GM19025 (cell line): ENCODE results near the gene TLE3.
A peak's percentile ranks its signal among the peaks of the same experiment; 100 is the strongest.

ENCODE experiments used
- ATAC-seq: cut with Tn5 transposase; IDR thresholded peaks from one replicate; pipeline ENCODE4 v1.9.1; 2021; ENCODE audit warnings: mild to moderate bottlenecking, low read depth, moderate library complexity; ENCODE audit not compliant: unreplicated experiment

The TLE3 gene

GRCh38 chr15:70100474-70101341 is 3.0 kb upstream of the TLE3 start:
- ATAC-seq, result no peak

DNA sequence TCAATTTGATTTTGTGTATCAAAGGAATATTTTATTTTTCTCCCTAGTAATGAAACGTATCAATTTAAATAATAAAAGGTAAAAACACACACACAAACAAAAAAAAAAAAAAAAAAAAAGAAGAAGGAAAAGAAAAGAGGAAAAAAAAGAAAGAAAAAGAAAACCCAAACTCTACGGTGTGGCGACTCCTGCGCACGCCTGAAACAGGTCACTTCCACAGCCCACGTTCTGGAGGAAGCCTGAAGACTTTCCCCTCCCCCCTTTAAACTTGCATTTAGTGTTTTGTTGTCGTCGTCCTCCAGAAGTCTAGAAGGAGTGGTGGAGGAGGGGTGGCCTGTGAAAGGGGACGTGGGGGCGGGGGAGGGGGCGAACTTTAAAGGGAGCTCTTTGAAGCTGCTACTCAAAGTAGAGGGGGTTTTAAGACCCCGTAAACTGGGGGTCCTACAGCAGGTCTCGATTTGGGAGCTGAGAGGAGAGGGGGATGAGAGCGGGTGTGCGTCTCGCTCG is 2.3 kb upstream of the TLE3 start:
- no peak for ATAC-seq

DNA sequence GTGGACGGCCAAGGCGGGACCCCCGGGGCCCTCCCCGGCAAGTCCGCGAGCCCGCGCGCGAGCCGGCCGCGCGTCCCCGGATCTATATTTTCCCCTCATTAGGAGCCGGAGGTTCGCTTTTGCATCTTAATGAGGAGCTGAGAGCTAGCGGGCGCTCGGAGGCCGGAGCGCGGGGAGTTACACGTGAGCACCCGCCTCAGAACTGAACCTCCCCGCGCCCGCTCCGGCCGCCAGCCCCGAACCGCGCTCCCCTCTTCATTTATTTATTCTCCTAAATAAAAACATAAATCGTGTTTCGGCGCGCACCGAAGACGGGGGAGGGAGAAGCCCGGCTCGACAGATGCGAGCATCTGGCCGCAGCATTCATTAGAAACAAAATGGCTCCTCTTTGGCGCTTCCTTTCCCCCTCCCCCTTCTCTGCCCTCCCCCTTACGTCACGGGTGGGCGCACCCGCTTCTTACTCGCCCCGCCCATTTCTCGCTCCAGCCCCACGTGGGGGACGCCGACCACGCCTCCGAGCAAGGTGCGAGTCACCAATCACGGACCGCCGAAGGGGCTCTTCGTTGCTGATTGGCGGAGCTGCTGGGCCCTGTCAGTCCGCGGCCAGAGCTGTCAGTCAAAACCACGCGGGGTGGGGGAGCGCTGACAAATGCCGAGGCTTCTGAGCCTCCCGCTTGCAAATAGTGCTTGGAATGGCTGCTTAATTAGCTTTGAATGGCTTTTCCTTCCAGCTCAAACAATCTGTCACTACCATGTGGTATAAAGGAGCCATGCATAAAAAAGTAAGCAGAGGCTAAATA is 1.6 kb upstream of the TLE3 start:
- peak; percentile 42 for ATAC-seq

DNA sequence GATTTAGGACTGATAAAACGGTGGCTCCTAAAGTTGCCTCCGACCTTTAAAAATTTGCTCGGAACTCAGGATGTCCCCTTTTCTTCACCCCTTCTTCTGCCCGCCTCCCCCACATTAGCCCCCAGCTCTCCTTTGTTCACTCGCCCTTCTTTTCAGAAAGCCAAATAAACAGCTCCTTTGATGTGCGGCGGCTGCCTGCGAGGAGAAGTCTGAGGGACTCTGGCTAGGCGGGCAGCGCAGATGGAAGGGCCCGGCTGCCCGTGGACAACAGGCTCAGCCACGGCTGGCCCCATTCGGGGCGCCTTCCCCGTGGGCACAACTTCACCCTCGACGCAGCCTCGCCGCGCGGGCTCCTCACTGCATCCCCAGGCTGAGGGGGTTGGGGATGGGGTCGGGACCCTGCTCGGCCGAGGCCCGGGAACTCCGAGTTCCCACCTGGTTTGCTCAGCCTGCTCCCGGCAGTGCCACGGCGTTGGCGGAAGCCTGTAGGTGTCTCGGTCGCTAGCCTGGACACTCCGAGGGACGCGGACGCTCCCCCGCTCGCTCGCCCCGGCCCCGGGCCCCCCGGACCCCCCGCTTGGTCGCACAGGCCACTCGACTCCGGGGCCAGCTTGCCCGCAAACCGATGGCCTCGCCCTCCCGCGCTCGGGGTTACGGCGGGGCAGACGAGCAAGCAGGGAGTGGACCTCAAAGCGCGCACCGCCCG is 897 bp upstream of the TLE3 start:
- no peak for ATAC-seq

DNA sequence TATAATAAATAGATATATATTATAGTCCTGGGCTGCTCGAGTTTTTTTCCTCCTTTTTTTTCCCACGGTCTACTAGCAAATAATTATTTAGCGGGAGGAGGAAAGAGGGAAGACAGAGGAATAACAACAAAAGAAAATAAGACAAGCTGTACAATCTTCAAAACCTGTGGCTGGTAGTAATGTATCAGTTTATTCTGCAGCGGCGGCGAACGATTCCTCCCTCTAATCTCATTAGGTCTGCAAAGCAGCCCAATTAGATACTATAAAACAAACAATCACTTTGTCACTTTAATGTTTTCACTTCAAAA is 390 bp upstream of the TLE3 start:
- no peak for ATAC-seq

DNA sequence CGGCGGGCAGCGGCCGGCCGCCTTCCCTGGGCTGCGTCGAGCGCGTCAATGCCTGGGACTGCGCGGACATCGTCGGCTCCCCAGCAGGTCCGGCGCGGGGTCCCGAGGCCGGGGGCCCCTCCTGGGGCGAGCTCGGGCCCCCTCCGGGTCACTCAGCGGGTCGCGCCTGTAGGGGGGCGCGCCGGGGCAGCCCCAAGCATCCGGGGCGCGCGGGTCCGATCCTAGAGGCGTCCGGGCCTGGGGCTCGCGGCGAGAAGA is 725 bp downstream of the TLE3 start:
- ATAC-seq, result no peak

GRCh38 chr15:70096215-70097062 is 1.3 kb downstream of the TLE3 start:
- no peak for ATAC-seq

- ATAC-seq, result no peak
These were observed 2.1 kb downstream of the TLE3 start for GRCh38 chr15:70095408-70096214.

DNA sequence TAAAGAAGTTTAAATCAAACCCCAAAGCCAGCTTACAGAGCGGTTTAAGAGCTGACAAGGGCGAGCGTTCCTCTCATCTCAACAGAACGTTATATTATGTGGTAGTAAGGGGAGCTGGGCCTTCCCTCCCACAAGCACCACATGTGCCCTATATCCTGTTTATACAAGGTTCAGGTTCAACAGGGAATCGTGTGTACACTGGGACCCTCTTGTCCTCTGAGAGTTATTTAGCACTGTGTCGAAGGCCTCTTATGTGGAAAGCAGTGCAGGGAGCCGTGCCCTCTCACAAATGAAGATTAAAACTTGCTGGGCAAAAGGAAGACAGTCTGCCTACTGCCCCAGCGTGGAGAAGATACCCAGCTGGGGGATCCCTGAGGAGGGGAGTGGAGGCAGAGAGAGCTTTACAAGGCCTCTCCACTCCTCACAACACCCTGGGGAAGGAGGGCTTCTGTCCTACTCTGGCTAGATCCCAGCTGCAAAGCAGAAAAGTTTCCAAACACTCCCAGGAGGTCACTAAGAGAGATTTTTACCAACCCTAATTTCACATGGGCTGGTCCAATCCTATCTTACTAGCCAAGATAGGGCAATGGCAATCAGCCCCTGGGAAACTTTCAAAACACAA is 2.9 kb downstream of the TLE3 start:
- ATAC-seq, result no peak

GRCh38 chr15:70093481-70094319 is 4.0 kb downstream of the TLE3 start:
- no peak for ATAC-seq

GRCh38 chr15:70093070-70093469 is 4.6 kb downstream of the TLE3 start:
- no peak for ATAC-seq

GRCh38 chr15:70092464-70093027 is 5.2 kb downstream of the TLE3 start:
- no peak for ATAC-seq

DNA sequence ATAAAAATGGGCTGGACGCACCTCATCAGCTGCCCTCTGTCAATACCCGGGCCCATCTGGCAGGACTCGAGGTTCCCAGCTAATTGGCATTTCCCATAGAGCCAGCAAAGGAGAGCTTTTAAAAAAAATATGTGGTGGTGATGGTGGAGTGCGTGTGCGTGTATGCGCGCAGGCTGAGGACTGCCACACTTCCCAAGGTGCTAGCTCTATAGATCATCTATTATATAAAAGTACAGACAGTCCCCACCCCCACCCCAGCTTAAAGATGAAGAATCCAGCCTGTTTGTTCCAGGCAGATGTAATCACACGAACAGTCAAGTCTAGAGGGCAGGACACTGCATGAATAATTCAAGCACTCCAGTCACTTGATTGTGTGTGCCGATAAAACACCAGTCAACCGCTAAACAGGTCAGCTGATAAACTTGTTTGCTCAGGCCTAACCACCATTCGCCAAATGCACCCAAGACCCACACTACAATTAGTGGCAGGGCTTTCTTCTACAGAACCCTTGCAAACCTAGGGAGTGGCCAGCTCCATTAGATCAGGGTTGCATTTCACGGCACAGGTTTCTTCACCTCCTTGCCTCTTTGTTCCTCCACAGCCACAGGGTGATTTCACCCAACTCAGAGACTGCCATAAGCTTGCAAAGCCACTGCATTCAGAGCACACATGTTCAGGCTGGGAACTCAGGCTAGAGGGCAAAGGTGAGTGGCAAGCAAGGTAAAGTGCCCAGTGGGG is 5.8 kb downstream of the TLE3 start:
- no peak for ATAC-seq

GRCh38 chr15:70090436-70091296 is 7.1 kb downstream of the TLE3 start:
- no peak for ATAC-seq

DNA sequence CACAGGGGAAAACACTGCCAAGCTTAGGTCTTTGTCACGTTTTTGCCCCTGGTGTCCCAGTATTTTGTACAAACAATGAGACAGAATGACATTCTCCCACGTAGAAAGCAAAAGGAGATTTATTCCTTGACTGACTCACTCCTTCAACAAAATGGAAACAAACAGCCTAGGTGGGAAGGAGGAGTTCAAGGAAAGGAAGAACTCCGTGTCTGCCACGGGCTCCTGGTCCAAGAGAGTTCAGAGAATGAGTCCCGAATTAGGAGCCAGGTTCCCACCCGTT is 8.1 kb downstream of the TLE3 start:
- no peak for ATAC-seq

- no peak for ATAC-seq
These were observed 8.6 kb downstream of the TLE3 start for GRCh38 chr15:70088887-70089691.
